GM18870 (cell line): Measurements from ENCODE around the gene L3MBTL4.

Source experiments
- ATAC-seq: cut with Tn5 transposase; IDR thresholded peaks from one replicate; pipeline ENCODE4 v1.9.1; 2021; ENCODE audit warnings: moderate library complexity; ENCODE audit not compliant: unreplicated experiment

L3MBTL4 gene

GRCh38 chr18:5969989-5970403 lies 444.7 kb downstream of the L3MBTL4 start:
- ATAC-seq: no peak

DNA sequence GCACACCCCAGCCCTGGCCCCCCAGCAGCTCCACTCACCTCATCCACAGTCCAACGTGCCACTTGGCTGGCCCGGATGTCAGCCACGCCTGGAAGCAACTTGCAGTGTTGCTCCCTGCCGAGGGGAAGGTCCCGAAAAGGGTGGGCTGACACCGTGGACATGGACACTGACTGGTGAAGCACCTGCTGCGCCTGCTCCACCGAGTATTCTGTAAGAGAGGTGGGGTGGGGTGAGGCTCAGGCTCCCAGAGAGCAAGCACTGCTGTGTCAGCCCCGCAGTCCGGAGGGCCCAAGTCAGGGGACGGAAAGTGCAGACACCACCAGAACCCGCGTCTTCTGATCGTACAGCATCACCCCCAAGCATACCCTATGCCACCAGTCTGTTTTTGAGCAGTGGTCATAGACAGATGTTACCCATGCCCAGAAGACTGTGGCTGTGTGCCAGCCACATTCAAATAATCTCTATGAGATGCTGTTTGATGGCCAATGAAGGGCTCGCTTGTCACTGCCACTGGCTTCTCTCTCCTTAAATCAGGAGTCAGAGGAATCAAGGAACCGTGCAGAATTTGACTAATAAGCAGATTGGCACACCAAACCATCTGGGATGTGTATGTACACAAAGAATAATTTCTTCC lies 445.2 kb downstream of the L3MBTL4 start:
- ATAC-seq: no peak

DNA sequence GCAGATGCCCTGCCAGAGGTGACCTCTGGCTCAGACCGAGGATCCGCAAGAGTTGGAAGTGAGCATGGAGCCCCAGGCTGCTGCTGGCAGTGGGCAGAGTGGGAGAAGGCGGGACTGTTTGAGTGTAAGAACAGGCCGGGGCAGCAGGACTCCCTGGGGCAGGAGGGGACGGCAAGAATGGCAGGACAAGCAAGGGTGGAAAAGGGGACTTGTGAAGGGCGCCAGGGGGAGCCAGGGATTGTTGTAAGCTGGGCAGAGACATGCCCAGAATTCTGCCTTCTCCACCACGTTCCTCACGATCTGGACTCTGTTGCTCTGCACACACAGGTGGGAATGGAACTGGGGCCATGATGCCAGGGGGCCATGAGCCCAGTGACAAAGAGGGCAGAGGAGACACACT lies 447.0 kb downstream of the L3MBTL4 start:
- no peak for ATAC-seq

GRCh38 chr18:5967007-5967406 lies 447.7 kb downstream of the L3MBTL4 start:
- no peak for ATAC-seq

- no peak for ATAC-seq
Measured at GRCh38 chr18:5966514-5966913, 448.2 kb downstream of the L3MBTL4 start.

- no peak for ATAC-seq
Measured at GRCh38 chr18:5964996-5965395, 449.7 kb downstream of the L3MBTL4 start.

GRCh38 chr18:5964596-5964995 lies 450.1 kb downstream of the L3MBTL4 start:
- ATAC-seq: no peak

DNA sequence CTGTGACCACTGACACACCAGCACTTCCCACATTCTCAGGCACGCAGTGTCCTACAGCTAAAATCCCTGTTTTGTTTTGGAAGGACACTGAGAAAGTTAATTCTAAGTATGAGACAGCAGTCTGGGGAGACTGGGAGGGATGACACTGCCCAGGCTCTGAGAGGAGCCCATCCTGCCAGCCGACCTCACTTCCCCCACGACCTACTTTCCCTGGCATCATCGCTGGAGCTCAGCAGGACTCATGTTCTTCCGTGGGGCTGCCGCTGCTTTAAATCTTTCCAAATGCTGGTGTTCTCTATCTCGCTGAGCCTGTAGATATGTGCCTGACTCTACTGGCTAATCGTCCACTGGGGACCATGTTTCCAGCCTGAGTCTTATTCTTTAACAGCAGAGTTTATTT lies 450.6 kb downstream of the L3MBTL4 start:
- ATAC-seq: no peak

- no peak for ATAC-seq
Measured at GRCh38 chr18:5963267-5963666, 451.4 kb downstream of the L3MBTL4 start.

- ATAC-seq: no peak
Measured at GRCh38 chr18:5962362-5962761, 452.3 kb downstream of the L3MBTL4 start.

GRCh38 chr18:5961828-5962150 lies 452.9 kb downstream of the L3MBTL4 start:
- no peak for ATAC-seq

DNA sequence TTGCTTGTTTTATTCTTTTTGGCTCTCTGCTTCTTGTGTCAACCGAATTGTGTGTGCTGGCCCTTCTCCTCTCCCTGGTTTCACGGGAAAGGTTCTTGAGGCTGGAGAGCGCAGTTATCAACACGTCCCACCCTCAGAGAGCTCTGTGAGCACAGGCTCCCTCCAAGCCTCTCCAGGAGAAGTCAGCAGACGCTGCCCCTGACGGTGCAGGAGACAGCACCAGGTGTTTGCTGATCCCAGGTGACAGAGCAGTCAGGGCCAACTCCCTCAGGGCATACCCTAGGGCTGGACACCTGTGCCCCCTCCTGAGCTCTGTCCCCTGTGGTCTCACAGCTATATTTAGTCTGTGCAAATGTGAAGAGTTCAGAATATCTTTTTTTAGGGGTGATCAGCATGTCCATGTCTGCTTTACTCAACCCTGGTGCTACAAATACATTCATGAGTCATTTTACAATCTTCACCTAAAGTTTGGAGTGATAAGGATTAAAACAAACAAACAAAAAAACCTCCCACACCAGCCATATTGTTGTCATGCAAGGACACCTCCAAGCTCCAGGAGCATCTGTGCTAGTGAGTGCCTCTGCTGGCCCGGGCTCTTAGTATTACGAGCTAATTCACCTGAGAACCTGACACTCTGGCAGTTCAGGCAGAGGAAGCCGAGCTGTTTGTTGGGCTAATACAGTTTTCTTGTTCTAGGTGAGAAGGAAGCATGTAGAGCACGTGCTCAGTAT lies 453.4 kb downstream of the L3MBTL4 start:
- no peak for ATAC-seq

GRCh38 chr18:5958822-5959221 lies 455.9 kb downstream of the L3MBTL4 start:
- ATAC-seq: no peak

DNA sequence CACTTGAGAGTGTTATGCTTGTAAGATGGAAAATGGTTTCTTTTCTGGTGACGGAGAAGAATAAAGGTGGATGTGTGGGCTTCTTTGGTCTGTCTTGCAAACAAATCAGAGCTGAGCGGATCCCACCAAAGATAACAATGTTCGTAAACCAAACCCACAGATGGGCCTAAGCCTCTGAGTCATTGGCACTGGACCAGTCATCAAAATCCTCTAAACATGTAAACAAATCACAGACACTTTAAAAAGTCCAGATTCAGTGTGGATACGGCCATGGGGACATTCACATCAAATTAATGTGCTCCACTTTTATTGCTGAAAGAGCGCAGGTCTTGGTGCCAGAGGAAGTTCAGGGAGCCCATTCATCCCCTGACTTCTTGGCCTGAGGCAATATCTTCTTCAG lies 458.9 kb downstream of the L3MBTL4 start:
- no peak for ATAC-seq

DNA sequence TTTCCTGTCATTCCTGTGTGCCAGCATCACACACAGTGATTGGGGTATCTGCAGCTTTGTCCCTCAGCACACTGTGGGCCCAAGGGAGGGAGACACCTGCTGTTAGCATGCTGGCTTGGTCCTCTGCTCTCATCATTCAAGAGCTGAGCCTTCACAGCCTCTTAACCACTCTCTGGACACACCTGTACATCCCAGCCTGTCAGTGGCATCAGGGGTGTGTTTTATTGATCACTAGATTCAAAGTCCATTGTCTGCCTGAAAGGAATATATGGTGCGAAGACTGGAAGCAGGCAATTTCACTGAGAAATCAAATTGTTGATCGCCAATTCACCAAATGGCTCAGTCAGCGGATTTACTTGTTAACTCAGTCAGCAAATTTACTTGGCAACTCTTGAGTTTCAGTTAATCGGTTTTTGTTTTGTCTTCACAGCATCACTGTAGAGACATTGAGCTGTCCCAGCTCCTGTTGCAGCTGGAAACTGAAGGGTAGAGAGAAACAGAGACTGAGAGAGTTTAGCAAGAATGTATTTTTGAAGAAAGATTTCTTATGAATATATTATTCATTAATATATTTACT lies 463.1 kb downstream of the L3MBTL4 start:
- no peak for ATAC-seq

DNA sequence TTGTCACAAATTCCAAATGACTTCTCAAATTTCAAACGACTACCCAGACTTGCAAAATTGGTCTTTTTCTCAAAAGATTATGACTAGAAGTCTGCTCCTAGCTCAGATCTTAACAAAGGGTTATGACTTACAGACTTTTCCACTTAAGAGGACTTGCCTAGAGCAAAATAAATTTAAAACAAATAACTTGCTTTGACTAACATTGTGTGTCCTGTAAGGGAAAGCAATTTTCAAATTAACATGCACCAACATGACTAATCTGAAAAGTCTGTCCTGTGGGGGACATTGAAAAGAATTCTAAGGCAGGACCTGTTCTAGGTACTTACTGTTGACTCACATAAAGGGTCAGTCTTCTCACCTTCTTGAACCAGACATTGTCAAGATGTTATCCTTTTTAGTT lies 465.9 kb downstream of the L3MBTL4 start:
- ATAC-seq: no peak

DNA sequence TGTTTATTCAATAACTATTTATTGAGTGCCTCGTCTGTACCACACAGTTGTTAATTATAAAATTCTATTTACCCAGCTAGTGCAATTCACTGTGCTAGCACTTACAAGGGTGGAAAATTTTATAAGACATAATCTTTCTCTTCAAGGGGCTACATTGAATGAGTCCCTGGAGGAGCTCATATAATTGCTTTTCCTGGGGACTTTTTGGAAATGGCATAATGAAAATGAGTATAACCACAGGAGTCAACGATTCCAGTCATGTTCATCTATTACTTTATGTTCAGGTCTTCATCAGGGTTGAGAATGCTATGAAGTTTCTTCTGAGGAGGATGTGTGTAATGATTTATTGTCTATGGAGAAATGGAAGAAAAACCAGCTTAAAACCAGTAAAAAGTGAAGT lies 466.5 kb downstream of the L3MBTL4 start:
- ATAC-seq: no peak

DNA sequence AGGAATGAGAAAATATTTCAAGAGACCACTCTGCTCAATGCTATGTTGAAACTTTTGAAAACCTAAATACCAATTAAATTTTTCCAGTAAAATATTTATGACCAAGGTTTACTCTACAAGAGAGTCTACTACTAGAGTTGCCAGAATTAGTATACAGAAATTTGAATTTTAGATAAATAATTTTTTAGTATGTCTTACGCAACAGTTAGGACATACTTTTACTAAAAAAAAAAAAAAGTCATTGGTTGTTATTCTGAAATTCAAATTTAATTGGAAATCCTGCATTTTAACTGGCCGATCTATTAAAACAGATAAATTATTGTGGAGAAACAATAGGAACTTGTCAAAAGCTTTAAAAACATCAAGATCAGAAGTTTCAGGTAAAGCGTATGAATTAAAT lies 470.3 kb downstream of the L3MBTL4 start:
- no peak for ATAC-seq

DNA sequence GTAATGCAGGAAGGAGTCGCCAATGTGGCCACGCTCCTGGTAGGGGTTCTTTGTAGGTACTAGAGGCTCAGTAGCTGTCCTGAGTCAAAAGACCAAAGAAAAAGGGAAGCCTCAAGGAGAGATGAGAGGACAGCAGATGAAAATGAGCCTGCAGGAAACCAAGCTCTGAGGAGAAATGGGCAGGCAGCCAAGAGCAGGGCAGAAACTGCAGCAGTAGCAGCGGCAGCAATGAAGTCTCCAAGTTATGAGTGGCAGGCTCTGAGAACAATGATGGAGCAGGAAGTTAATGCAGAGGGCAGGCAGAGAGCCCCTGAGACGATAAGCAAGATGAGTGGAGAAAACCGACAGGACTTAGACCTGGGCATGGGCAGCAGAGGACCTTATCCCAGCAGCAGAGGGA lies 471.2 kb downstream of the L3MBTL4 start:
- ATAC-seq: no peak

- ATAC-seq: no peak
Measured at GRCh38 chr18:5942591-5942990, 472.1 kb downstream of the L3MBTL4 start.

- ATAC-seq: no peak
Measured at GRCh38 chr18:5941890-5942289, 472.8 kb downstream of the L3MBTL4 start.

GRCh38 chr18:5939801-5940667 lies 474.7 kb downstream of the L3MBTL4 start:
- no peak for ATAC-seq
